Ovary (tissue), 9 donors: Measurements from ENCODE around the gene TTC36. TPM values are rescaled to one million over a fixed set of nuclear protein-coding genes. Genes with fewer than 3 reads are reported as not detected.

Experiments
- DNase-seq, 5 donors: peaks; one replicate each; pipeline ENCODE4 v3.0.0-alpha.2; 2019 to 2020
- H3K27ac ChIP-seq, 2 donors: fragments of 200-600 bp; one replicate each; pipeline versions ENCODE4 v1.5.1 to v1.8.0; 2019 to 2022
- H3K27me3 ChIP-seq: fragments of 200-600 bp; one replicate; pipeline ENCODE4 v1.8.0; 2022
- H3K36me3 ChIP-seq: fragments of 200-600 bp; sonication (generic); one replicate; pipeline ENCODE4 v1.5.1; 2019
- H3K4me1 ChIP-seq: one replicate; pipeline ENCODE4 v1.8.1; 2013; ENCODE audit warnings: mild to moderate bottlenecking, moderate library complexity; ENCODE audit not compliant: insufficient read depth
- H3K4me3 ChIP-seq: fragments of 200-600 bp; sonication (generic); one replicate; pipeline ENCODE4 v1.5.1; 2017
- H3K9me3 ChIP-seq, 2 donors: fragments of 200-600 bp in 1 of 2; sonication (generic) in 1 of 2; one replicate each; pipeline versions ENCODE4 v1.5.1 to v1.8.1; 2013 to 2019; ENCODE audit warnings: mild to moderate bottlenecking in 1 of 2, moderate library complexity in 1 of 2
- CTCF ChIP-seq, 3 donors: fragments of 450-650 bp in 2 of 3; fragments of 200-600 bp in 1 of 3; IDR thresholded peaks; one replicate each; pipeline versions ENCODE4 v1.5.1 to v1.8.0; 2016 to 2022; ENCODE audit warnings: antibody characterized with exemption in 3 of 3, mild to moderate bottlenecking in 1 of 3
- EP300 ChIP-seq: sonication (generic); formaldehyde crosslinking; IDR thresholded peaks from one replicate; pipeline ENCODE4 v1.6.1; 2017; ENCODE audit warnings: antibody characterized with exemption
- POLR2A ChIP-seq: fragments of 450-650 bp; IDR thresholded peaks from one replicate; pipeline ENCODE4 v1.6.1; 2017; ENCODE audit warnings: antibody characterized with exemption, mild to moderate bottlenecking, moderate library complexity
- whole genome bisulfite sequencing, 3 donors: extraction: QIAGEN DNeasy Blood & Tissue Kit in 1 of 3; methylation state at CpG; one replicate each; pipeline versions ENCODE4 v1.1.5 to v1.1.7; 2013 to 2017; 5-methylcytosine and 5-hydroxymethylcytosine counted together
- intact Hi-C, 4 donors: fragments of 100-400 bp; cut with DNase I; formaldehyde crosslinking; loops; one replicate each; pipeline versions ENCODE4 v1.11.0 to v1.15.1; 2022 to 2023
- polyA plus RNA-seq, 2 donors: library from polyadenylated mRNA; stranded (reverse); fragments of 200-250 nt in 1 of 2; fragments of 350-450 nt in 1 of 2; fragmentation: Illumina TruSeq in 1 of 2; extraction: RNeasy Lipid Tissue Mini Kit (QIAGEN cat#74804) in 1 of 2; gene quantifications; one replicate each; pipeline ENCODE4 v1.2.3, GENCODE V29; 2013 to 2014
- total RNA-seq, 7 donors: library from RNA; depleted of rRNA in 2 of 7; stranded (reverse); fragments of >200 nt in 2 of 7; fragmentation: NEBNext Ultra II Directional in 3 of 7; extraction: Animal tissue kit (Norgen Biotek cat#: 25700) in 3 of 7; gene quantifications; one replicate each; pipeline versions ENCODE4 v1.1.0 to v1.2.4, GENCODE V29; 2016 to 2023
- donor health status: DM: no; HTN: no; CAD: no; lungs with moderate emphysema.
- donor health status: DM: no; HTN: no; CAD: no.
- donor health status: Bipolar disorder and iron deficiency.
- donor health status: DM: yes; HTN: yes; CAD: no.
- donor health status: DM: no; HTN: no; CAD: no.
- donor health status: DM: yes; HTN: yes; CAD: no.

TTC36 gene
- total and polyA plus RNA-seq, 9 donors = 0.18 to 0.38 (median 0.37) TPM; not detected in 4

- no peak overlapping the region for H3K27ac ChIP-seq
- TF ChIP-seq EP300 (no peak), POLR2A (no peak), CTCF (IDR thresholded peaks at IDR 0.05) (no peak)
- no peak overlapping the region for H3K4me3 ChIP-seq
- intact Hi-C loops = no loop called here
- no peaks in the 10 kb centered on the region for H3K9me3 ChIP-seq
- no peaks in the 10 kb centered on the region for H3K4me1 ChIP-seq
- no peaks in the 10 kb centered on the region for H3K27me3 ChIP-seq
- H3K36me3 ChIP-seq = no peaks in the 10 kb centered on the region
- no peak for DNase-seq
- WGBS, 3 donors = 67 to 90% (median 80%) methylated on average over 5 of the region's 5 CpGs
Observed at GRCh38 chr11:118545533-118545932, 18.3 kb downstream of the TTC36 start.

GRCh38 chr11:118547132-118547531, 19.9 kb downstream of the TTC36 start:
- H3K27me3 ChIP-seq = no peaks in the 10 kb centered on the region
- WGBS, 3 donors = 52 to 58% (median 52%) methylated on average over 2 of the region's 2 CpGs
- TF ChIP-seq EP300 = no peak
- TF ChIP-seq CTCF (IDR thresholded peaks at IDR 0.05) = no peak
- TF ChIP-seq POLR2A = no peak
- no peaks in the 10 kb centered on the region for H3K9me3 ChIP-seq
- H3K4me1 ChIP-seq = no peaks in the 10 kb centered on the region
- no peak overlapping the region for H3K27ac ChIP-seq
- no peak for DNase-seq
- intact Hi-C loops = no loop called here
- no peak overlapping the region for H3K4me3 ChIP-seq
- no peaks in the 10 kb centered on the region for H3K36me3 ChIP-seq

- H3K4me3 ChIP-seq = no peak overlapping the region
- no peaks in the 10 kb centered on the region for H3K4me1 ChIP-seq
- no peak for DNase-seq
- intact Hi-C loops = no loop called here
- H3K27ac ChIP-seq = no peak overlapping the region
- WGBS, 3 donors = 76 to 86% (median 82%) methylated on average over 4 of the region's 4 CpGs
- no peaks in the 10 kb centered on the region for H3K27me3 ChIP-seq
- H3K9me3 ChIP-seq = no peaks in the 10 kb centered on the region
- TF ChIP-seq EP300 (no peak), CTCF (IDR thresholded peaks at IDR 0.05) (no peak), POLR2A (no peak)
- no peaks in the 10 kb centered on the region for H3K36me3 ChIP-seq
Observed at GRCh38 chr11:118552341-118552740, 25.1 kb downstream of the TTC36 start.

GRCh38 chr11:118560806-118561205, 33.5 kb downstream of the TTC36 start:
- H3K27ac ChIP-seq = no peak overlapping the region
- no peaks in the 10 kb centered on the region for H3K9me3 ChIP-seq
- no peak for DNase-seq
- intact Hi-C loops = no loop called here
- no peak for TF ChIP-seq POLR2A
- 87 to 91% (median 88%) methylated on average over 4 of the region's 4 CpGs for WGBS, 3 donors
- no peak overlapping the region for H3K4me3 ChIP-seq
- no peaks in the 10 kb centered on the region for H3K27me3 ChIP-seq
- no peaks in the 10 kb centered on the region for H3K36me3 ChIP-seq
- H3K4me1 ChIP-seq = no peaks in the 10 kb centered on the region

- Histone ChIP-seq H3K27me3 (no peaks in the 10 kb centered on the region), H3K27ac (no peak overlapping the region), H3K36me3 (no peaks in the 10 kb centered on the region), H3K4me1 (no peaks in the 10 kb centered on the region), H3K9me3 (no peaks in the 10 kb centered on the region), H3K4me3 (peak overlapping the region; percentile 55)
- intact Hi-C loops = no loop called here
- WGBS, 3 donors = 12 to 16% (median 13%) methylated on average over 5 of the region's 5 CpGs
- TF ChIP-seq POLR2A (no peak), EP300 (no peak), CTCF (IDR thresholded peaks at IDR 0.05) (no peak)
- peak in 2 of 5 donors; percentile 34 to 51 for DNase-seq
Observed at GRCh38 chr11:118565051-118565450, 37.8 kb downstream of the TTC36 start.
